Measurements from ENCODE around the gene EIF5A2.
A peak's percentile ranks its signal among the peaks of the same experiment; 100 is the strongest.
"Not testable (repeated sequence)": the region's sequence is repeated elsewhere in the genome, so short reads cannot be mapped to it uniquely, and the experiment has no call there.

Gene EIF5A2

GRCh38 chr3:170914690-170915089 lies 6.3 kb upstream of the EIF5A2 start:
- Histone ChIP-seq H3K9ac (ENCODE audit: low read depth, low read length) (no peak overlapping the region), H3K36me3 (ENCODE audit: insufficient read depth, low read depth, low read length) (no peaks in the 10 kb centered on the region), H3K4me3 (ENCODE audit: low read length) (no peak overlapping the region), H3K4me1 (ENCODE audit: insufficient read depth, low read length) (peaks cover 2% of the 10 kb centered on the region; the same call in 1 of the 2 replicates), H3K27ac (ENCODE audit: low read length) (no peak overlapping the region), H3K9me3 (ENCODE audit: insufficient read depth, low read depth, low read length) (peaks cover 30% of the 10 kb centered on the region), H3K27me3 (ENCODE audit: insufficient read depth, low read length) (peaks cover 1% of the 10 kb centered on the region; the same call in 1 of the 2 replicates)

GRCh38 chr3:170914212-170914611 lies 5.8 kb upstream of the EIF5A2 start:
- H3K27me3 ChIP-seq (ENCODE audit: insufficient read depth, low read length): peaks cover 6% of the 10 kb centered on the region
- H3K9me3 ChIP-seq (ENCODE audit: insufficient read depth, low read depth, low read length): peaks cover 30% of the 10 kb centered on the region
- H3K4me3 ChIP-seq (ENCODE audit: low read length): no peak overlapping the region
- peaks cover 2% of the 10 kb centered on the region; the same call in 1 of the 2 replicates for H3K4me1 ChIP-seq (ENCODE audit: insufficient read depth, low read length)
- H3K9ac ChIP-seq (ENCODE audit: low read depth, low read length): no peak overlapping the region
- no peaks in the 10 kb centered on the region for H3K36me3 ChIP-seq (ENCODE audit: insufficient read depth, low read depth, low read length)
- no peak overlapping the region for H3K27ac ChIP-seq (ENCODE audit: low read length)

GRCh38 chr3:170911051-170911450 lies 2.6 kb upstream of the EIF5A2 start:
- Histone ChIP-seq H3K27ac (ENCODE audit: low read length) (no peak overlapping the region), H3K9me3 (ENCODE audit: insufficient read depth, low read depth, low read length) (peaks cover 10% of the 10 kb centered on the region), H3K4me1 (ENCODE audit: insufficient read depth, low read length) (peaks cover 2% of the 10 kb centered on the region; the same call in 1 of the 2 replicates), H3K36me3 (ENCODE audit: insufficient read depth, low read depth, low read length) (no peaks in the 10 kb centered on the region), H3K4me3 (ENCODE audit: low read length) (no peak overlapping the region), H3K27me3 (ENCODE audit: insufficient read depth, low read length) (peaks cover 31% of the 10 kb centered on the region), H3K9ac (ENCODE audit: low read depth, low read length) (no peak overlapping the region)

GRCh38 chr3:170910542-170910941 lies 2.1 kb upstream of the EIF5A2 start:
- H3K36me3 ChIP-seq (ENCODE audit: insufficient read depth, low read depth, low read length): no peaks in the 10 kb centered on the region
- peaks cover 36% of the 10 kb centered on the region for H3K27me3 ChIP-seq (ENCODE audit: insufficient read depth, low read length)
- no peak overlapping the region for H3K9ac ChIP-seq (ENCODE audit: low read depth, low read length)
- H3K9me3 ChIP-seq (ENCODE audit: insufficient read depth, low read depth, low read length): peaks cover 10% of the 10 kb centered on the region
- H3K4me1 ChIP-seq (ENCODE audit: insufficient read depth, low read length): peaks cover 2% of the 10 kb centered on the region; the same call in 1 of the 2 replicates
- H3K27ac ChIP-seq (ENCODE audit: low read length): no peak overlapping the region
- no peak overlapping the region for H3K4me3 ChIP-seq (ENCODE audit: low read length)

- peaks cover 2% of the 10 kb centered on the region; the same call in 1 of the 2 replicates for H3K4me1 ChIP-seq (ENCODE audit: insufficient read depth, low read length)
- H3K36me3 ChIP-seq (ENCODE audit: insufficient read depth, low read depth, low read length): no peaks in the 10 kb centered on the region
- H3K27ac ChIP-seq (ENCODE audit: low read length): no peak overlapping the region
- peaks cover 37% of the 10 kb centered on the region for H3K27me3 ChIP-seq (ENCODE audit: insufficient read depth, low read length)
- peak overlapping the region; percentile 71; the same call in 1 of the 2 replicates for H3K4me3 ChIP-seq (ENCODE audit: low read length)
- H3K9ac ChIP-seq (ENCODE audit: low read depth, low read length): no peak overlapping the region
- H3K9me3 ChIP-seq (ENCODE audit: insufficient read depth, low read depth, low read length): peaks cover 10% of the 10 kb centered on the region
These were observed 879 bp upstream of the EIF5A2 start for GRCh38 chr3:170909129-170909903.

- H3K9ac ChIP-seq (ENCODE audit: low read depth, low read length): peak overlapping the region; percentile 38; the same call in 1 of the 2 replicates
- H3K9me3 ChIP-seq (ENCODE audit: insufficient read depth, low read depth, low read length): peaks cover 10% of the 10 kb centered on the region
- H3K27me3 ChIP-seq (ENCODE audit: insufficient read depth, low read length): peaks cover 37% of the 10 kb centered on the region
- no peaks in the 10 kb centered on the region for H3K4me1 ChIP-seq (ENCODE audit: insufficient read depth, low read length)
- peak overlapping the region; percentile 71 for H3K4me3 ChIP-seq (ENCODE audit: low read length)
- H3K36me3 ChIP-seq (ENCODE audit: insufficient read depth, low read depth, low read length): no peaks in the 10 kb centered on the region
- H3K27ac ChIP-seq (ENCODE audit: low read length): no peak overlapping the region
These were observed 701 bp downstream of the EIF5A2 start for GRCh38 chr3:170907637-170908234.

- H3K4me1 ChIP-seq (ENCODE audit: insufficient read depth, low read length): no peaks in the 10 kb centered on the region
- H3K9ac ChIP-seq (ENCODE audit: low read depth, low read length): no peak overlapping the region
- H3K4me3 ChIP-seq (ENCODE audit: low read length): no peak overlapping the region
- no peak overlapping the region for H3K27ac ChIP-seq (ENCODE audit: low read length)
- no peaks in the 10 kb centered on the region for H3K36me3 ChIP-seq (ENCODE audit: insufficient read depth, low read depth, low read length)
- peaks cover 10% of the 10 kb centered on the region for H3K9me3 ChIP-seq (ENCODE audit: insufficient read depth, low read depth, low read length)
- H3K27me3 ChIP-seq (ENCODE audit: insufficient read depth, low read length): peaks cover 37% of the 10 kb centered on the region
These were observed 2.6 kb downstream of the EIF5A2 start for GRCh38 chr3:170905862-170906261.

GRCh38 chr3:170903123-170903522 lies 5.3 kb downstream of the EIF5A2 start:
- no peak overlapping the region for H3K9ac ChIP-seq (ENCODE audit: low read depth, low read length)

GRCh38 chr3:170899455-170899854 lies 9.0 kb downstream of the EIF5A2 start:
- Histone ChIP-seq H3K4me1 (ENCODE audit: insufficient read depth, low read length) (no peaks in the 10 kb centered on the region), H3K27me3 (ENCODE audit: insufficient read depth, low read length) (no peaks in the 10 kb centered on the region), H3K9me3 (ENCODE audit: insufficient read depth, low read depth, low read length) (peaks cover 11% of the 10 kb centered on the region), H3K27ac (ENCODE audit: low read length) (no peak overlapping the region), H3K36me3 (ENCODE audit: insufficient read depth, low read depth, low read length) (no peaks in the 10 kb centered on the region; the same call in 1 of the 2 replicates), H3K9ac (ENCODE audit: low read depth, low read length) (no peak overlapping the region), H3K4me3 (ENCODE audit: low read length) (no peak overlapping the region)

More at GRCh38 chr3:170903123-170903522, 5.3 kb downstream of the EIF5A2 start:
- Histone ChIP-seq H3K4me1 (ENCODE audit: insufficient read depth, low read length) (no peaks in the 10 kb centered on the region), H3K36me3 (ENCODE audit: insufficient read depth, low read depth, low read length) (no peaks in the 10 kb centered on the region), H3K4me3 (ENCODE audit: low read length) (no peak overlapping the region), H3K9me3 (ENCODE audit: insufficient read depth, low read depth, low read length) (no peaks in the 10 kb centered on the region), H3K27me3 (ENCODE audit: insufficient read depth, low read length) (peaks cover 26% of the 10 kb centered on the region), H3K27ac (ENCODE audit: low read length) (no peak overlapping the region)

- no peaks in the 10 kb centered on the region for H3K27me3 ChIP-seq (ENCODE audit: insufficient read depth, low read length)
- peaks cover 11% of the 10 kb centered on the region for H3K9me3 ChIP-seq (ENCODE audit: insufficient read depth, low read depth, low read length)
- H3K9ac ChIP-seq (ENCODE audit: low read depth, low read length): no peak overlapping the region
- no peaks in the 10 kb centered on the region; the same call in 1 of the 2 replicates for H3K36me3 ChIP-seq (ENCODE audit: insufficient read depth, low read depth, low read length)
- no peaks in the 10 kb centered on the region for H3K4me1 ChIP-seq (ENCODE audit: insufficient read depth, low read length)
- H3K4me3 ChIP-seq (ENCODE audit: low read length): no peak overlapping the region
- H3K27ac ChIP-seq (ENCODE audit: low read length): no peak overlapping the region
These were observed 10.5 kb downstream of the EIF5A2 start for GRCh38 chr3:170897978-170898377.

GRCh38 chr3:170897199-170897598 lies 11.2 kb downstream of the EIF5A2 start:
- peaks cover 11% of the 10 kb centered on the region for H3K9me3 ChIP-seq (ENCODE audit: insufficient read depth, low read depth, low read length)
- not testable (repeated sequence) for H3K4me3 ChIP-seq (ENCODE audit: low read length); H3K36me3 ChIP-seq (ENCODE audit: insufficient read depth, low read depth, low read length); H3K9ac ChIP-seq (ENCODE audit: low read depth, low read length); H3K27me3 ChIP-seq (ENCODE audit: insufficient read depth, low read length); H3K27ac ChIP-seq (ENCODE audit: low read length); H3K4me1 ChIP-seq (ENCODE audit: insufficient read depth, low read length)

- Histone ChIP-seq H3K27ac (ENCODE audit: low read length) (no peak overlapping the region), H3K4me3 (ENCODE audit: low read length) (no peak overlapping the region), H3K27me3 (ENCODE audit: insufficient read depth, low read length) (no peaks in the 10 kb centered on the region), H3K9me3 (ENCODE audit: insufficient read depth, low read depth, low read length) (peaks cover 11% of the 10 kb centered on the region), H3K36me3 (ENCODE audit: insufficient read depth, low read depth, low read length) (no peaks in the 10 kb centered on the region; the same call in 1 of the 2 replicates), H3K9ac (ENCODE audit: low read depth, low read length) (no peak overlapping the region), H3K4me1 (ENCODE audit: insufficient read depth, low read length) (no peaks in the 10 kb centered on the region)
These were observed 11.7 kb downstream of the EIF5A2 start for GRCh38 chr3:170896781-170897180.

Measured in iPS-20b (cell line).